ENCODE measurements around the gene CRABP1.

The CRABP1 gene

DNA sequence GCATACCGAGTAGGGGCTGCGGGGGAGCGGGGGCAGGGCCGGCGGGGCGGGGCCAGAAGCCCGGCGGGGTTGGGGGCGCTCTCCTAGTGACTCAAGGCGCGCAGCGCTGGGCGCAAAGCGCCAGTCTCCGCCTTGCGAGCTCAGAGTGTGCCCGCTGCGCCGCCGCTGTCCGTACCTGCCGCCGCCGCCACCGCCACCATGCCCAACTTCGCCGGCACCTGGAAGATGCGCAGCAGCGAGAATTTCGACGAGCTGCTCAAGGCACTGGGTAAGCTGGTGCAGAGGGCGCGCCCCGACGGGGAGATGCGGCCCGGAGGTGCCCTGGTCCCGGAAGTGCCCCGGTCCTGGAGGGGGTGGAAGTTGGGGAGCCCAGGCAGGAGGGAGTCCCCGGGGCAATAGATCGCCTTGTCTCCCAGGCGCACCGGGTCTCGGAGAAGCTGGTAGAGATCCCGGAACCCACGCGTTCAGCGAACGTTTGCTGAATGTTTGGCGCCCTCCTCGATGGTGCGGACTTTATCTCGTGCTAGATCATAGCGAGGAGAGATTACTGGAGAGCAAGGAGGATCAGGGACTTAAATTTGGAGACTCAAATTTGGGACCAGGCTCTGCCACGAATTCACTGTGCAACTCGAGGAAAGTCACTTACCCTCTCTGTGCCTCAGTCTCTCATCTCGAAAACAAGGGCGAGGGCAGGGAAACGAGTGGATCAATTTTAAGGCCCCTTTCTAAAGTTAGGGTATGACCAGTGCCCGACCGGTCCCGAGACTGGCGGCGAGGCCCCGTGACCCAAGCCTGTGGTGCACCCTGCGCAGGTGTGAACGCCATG, at the start of gene CRABP1:
CRABP1 (plus strand) TSS at position 123 of the 826 bp plus-strand sequence; CDS start at position 199, 76 bp downstream.
- no peak for DNase-seq (ENCODE audit: low spot score)

DNA sequence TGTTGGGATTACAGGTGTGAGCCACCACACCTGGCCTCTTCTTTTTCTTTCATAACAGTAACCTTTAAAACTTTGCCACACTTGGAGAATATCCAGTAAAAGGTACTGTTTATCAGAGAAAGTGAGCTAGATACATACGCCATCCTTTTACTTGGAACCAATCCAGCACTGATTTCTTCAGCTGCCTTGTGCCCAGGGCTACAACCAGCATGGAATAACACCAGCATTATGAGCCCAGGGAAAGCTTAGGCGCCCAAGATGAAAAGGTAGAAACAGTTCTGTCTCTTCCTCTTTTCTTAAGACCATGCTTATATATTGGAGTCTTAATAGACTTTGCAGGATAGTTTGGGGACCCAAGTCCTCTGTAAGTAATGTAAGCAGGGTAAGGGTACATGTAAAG, 49.1 kb upstream of the CRABP1 start:
- DNase-seq (ENCODE audit: low spot score), result no peak

DNA sequence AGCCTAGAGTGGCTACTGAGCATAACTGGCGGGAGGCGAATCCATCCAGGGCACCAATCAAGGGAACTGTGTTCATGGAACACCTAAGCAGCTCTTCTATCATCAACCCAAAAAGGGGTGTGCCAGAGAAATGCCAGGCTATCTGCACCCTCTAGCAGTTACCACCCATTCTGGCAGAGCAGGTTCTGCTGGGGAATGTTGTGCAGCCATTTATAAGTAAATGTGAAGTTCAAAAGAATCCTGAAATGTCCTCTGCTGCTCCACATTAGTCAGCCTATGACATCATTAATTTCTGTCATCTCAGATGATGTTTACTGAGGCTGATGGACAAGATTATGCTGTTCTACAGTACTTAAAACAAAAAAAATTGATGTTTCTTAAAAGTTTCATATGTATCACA, 48.5 kb upstream of the CRABP1 start:
- DNase-seq (ENCODE audit: low spot score), result no peak

DNA sequence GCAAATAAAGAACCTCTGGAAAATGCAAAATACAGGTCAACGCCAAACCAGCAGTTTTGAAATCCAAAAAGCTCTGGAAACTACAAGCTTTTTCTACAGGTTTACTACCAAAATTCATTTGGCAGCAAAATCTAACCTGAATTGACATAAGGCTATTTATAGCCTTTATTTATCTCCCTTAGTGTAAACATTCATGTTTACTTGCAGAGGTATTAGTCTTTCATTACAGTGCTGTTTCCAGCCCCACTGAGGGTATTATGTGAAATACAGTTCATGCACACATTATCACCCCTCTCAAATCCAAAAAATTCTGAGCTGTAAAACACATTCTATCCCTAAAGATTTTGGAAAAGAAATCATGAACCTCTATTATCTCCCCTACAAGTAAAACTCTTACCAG, 47.9 kb upstream of the CRABP1 start:
- DNase-seq (ENCODE audit: low spot score), result no peak

DNA sequence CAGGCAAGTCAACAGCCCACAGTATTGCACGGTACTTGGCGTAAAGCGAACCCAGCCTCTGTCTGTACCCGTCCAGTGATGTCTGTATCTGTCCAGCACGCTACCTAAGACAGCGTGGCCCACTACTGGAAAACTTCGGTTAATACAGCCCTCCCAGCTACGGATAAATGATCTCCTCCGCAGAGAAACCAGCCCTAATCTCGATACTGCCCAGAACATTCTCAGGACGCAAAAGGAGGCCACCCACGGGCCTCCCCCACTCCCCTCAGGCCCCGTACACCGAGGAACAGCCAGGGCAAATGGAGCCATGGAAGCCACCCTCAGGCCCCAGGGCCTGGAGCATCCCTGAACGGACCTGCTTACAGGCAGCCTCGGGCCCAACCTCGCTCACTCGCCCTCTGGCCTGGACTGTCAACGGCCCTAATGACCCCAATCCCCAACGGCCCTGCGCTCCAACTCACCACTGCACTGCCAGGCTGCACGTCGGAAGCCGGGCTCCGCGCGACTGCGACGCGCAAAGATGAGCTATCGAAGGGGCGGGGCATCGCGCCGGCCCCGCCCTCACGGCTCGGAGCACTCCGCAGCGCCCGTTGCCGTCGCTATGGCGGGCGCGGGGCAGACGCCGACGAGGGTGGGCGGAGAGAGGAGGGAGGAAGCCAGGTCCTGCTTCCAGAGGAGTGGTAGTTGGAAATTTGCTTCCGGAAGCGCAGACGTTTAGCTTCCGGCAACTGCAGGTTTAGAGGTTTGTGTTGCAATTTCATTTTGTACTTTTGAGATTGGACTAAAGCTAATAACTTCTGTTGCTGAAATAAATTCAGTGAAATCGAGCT, 40.8 kb upstream of the CRABP1 start, which contains the start of gene SKIC8:
SKIC8 (minus strand) TSS at position 509 of the 830 bp plus-strand sequence. CDS start 3,923 bp downstream, outside the sequence.
- peak; percentile 96 for DNase-seq (ENCODE audit: low spot score)

DNA sequence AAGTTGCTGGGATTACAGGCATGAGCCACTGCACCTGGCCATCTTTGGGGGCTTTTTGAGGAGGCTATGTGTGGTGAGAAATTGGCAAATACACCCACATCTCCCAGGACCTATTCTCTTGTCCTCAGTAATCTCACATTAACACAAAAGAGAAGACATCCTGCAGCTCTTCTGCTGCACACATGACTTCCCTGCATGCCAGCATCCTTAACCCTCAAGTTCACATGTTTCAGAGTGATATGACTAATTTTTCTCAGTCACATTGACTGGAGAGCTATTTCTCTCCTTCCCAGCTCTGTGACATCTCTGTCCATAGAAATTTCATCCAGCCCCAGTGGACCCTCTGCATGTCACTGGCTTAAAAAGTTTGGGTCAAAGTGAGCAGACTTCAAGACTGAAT, 38.8 kb upstream of the CRABP1 start:
- DNase-seq (ENCODE audit: low spot score), result no peak

DNA sequence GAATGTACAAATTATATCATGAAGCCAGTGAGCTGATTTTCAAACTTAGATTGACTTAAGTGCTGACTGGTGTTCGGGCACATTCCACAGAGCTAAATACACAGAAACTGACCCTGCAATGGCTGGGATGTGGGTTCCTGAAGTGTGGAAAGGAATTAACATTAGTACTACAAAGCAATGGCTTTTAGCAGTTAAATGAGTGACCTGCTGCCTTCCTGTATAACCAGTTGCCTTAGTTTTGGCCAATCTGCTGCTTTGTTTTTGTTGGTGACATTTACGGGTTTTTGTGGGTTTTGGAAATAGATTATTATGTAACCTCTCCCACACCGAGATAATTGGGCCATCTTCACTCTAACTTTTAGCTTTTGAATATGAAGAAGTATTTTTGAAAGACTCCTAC, 38.3 kb upstream of the CRABP1 start:
- DNase-seq (ENCODE audit: low spot score), result no peak

DNA sequence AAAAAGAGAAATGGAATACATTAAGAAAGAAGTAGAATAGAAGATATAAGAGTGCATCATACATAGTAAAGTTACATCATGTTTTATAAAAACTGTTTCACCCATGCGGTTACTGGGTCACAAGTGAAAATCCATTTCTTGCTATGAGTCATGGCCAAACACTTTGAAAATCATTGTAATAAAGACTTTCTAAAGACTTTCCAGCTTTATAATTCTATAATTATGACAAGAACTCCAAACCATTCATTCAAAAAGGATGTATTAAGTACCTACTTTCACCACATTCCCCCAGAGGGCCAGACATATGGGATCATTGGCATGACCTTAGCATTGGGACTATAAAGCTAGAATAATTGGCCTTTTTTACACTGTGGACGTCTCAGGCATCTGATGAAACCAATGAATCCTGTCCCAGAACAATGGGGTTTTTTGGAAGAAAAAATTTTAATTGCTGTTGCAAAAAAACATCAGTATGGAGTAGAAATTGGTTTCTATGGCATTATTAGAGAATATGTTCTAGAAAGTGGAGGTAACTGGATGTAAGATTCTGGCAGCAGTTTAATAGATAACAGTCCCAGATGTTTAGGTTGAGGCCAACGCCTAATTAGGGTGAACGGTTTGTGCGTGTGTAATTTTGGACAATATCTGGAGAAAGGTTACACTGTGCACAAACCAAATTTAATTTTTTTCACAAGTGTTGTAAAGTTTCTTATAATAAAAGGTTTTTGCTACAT, 37.4 kb upstream of the CRABP1 start:
- no peak for DNase-seq (ENCODE audit: low spot score)

DNA sequence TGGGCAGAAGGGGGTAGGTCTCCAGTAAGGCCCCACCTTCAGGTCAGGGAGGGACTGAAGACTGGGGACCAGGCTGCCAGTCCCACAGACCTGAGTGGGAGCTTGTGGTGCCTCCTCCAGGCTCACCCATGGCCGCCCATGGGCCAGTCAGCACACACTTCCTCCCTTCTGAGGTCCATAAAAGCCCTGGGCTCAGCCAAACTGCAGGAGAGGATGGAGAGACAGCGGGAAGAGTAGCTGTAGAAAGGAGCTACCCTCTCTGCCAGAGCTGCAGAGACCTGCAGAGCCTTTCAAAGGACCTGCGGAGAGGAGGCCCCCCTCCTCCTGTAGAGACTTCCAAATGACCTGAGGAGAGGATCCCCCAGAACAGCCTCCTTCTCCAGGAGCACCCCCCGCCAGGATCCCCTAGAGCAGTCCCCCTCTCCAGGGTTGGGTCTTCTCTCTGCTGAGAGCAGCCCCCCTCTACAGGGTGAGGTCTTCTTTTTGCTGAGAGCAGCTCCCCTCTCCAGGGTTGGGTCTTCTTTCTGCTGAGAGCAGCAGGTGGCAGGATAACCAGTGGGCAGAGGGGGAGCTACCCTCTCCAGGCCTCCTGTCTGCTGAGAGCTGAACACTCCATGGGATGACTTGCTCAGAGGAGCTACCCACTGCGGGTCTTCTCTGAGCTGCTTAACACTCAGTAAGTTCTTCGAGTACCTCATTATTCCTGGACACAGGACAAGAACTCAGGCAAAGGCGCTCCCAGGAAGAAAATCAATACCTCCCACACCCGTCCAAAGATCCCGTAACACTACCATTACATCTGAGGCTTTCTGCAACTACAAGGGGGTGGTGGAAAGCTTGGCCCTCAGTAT, 35.7 kb upstream of the CRABP1 start:
- DNase-seq (ENCODE audit: low spot score), result no peak

DNA sequence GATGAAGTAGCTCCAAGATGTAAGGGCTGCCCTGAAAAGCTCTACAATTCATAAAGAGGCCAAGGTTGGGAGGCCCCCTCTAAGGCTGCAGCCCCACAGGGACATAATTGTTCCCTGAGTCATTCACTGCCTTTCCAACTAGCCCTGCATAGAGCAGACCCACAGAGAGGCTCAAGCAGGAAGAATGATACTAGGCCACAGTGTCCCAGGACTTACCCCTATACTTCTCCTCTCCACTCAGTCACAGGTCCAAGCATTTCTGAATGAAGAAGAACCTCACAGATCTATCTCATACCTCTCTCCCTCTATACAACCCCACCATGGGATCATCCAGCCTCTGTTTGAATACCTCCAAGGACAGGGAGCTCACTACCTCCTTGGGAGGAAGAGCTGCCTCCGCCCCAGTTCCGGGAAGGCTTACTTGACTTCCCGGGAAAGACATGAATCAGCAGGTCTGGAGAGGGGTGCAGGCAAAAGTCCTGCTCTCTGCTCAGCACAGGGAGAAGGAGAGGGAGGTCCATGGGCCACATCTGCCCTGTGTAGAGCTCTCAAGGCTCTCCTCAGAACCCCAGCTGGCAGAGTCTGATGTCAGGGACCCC, 33.9 kb upstream of the CRABP1 start:
- no peak for DNase-seq (ENCODE audit: low spot score)

DNA sequence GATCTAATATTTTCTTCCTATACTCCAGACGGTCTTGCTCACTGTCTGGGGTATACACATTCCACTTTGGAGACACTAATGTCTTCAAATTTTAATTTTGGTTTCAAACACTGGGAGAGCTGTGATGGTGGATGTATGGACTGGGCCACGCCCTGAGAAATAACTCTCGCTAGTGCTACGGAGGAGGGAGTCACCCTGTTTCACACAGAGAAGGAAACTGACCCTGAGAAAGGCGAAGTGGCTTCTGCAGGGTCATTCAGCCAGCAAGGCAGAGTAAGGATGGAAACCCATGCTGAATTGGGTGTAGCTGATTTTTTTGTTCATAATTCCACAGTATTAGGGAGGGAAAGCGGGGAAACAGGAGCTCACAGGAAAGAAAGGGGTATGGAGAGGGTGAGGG, 32.2 kb upstream of the CRABP1 start:
- DNase-seq (ENCODE audit: low spot score), result no peak

DNA sequence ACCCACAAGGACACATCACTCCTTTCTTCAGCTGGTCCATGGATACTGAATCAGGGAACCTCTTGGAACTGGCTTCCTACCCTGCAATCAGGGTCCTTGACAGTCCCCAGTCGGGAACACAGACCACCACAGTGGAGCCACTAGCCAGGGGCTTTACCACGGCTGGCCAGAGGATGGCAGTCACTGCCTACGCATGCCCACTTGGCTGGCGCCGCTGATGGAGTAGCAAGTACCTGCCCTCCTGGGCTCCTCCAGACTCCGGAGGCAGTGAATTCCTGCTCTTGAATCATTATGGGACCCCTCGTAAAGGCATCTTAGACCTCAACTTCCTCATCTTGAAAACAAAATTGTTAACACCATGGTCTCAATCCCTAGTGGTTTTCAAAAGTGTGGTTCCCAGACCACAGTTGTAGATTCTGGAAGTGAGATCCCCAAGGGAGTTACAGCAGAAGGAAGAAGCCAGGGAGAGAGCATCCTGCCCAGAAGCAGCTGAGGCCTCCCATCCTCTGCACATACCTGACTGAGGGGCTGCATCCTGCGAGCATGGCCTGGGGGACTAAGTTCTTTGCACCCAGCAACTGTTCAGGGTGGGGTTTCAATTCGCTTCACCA, 31.6 kb upstream of the CRABP1 start:
- DNase-seq (ENCODE audit: low spot score), result peak; percentile 75

DNA sequence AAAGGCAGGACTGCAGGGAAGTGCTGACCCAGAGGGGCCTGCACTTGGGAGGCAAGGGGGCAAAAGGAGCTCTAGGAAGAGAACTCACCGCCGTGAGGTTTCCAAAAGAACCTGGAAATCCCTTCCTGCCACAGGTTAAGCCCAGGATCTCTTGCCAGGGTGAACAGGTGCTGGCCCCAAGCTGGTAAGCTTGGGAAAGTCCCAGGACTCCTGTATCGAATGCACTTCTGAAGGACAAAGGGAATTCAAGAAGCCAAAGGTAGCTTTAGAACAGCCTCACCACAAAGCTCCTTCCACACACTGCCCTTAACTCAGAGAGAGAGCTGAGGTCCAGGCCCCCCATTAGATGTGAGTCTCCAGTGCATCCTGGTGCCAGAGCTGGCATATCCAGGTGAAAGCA, 28.9 kb upstream of the CRABP1 start:
- no peak for DNase-seq (ENCODE audit: low spot score)

DNA sequence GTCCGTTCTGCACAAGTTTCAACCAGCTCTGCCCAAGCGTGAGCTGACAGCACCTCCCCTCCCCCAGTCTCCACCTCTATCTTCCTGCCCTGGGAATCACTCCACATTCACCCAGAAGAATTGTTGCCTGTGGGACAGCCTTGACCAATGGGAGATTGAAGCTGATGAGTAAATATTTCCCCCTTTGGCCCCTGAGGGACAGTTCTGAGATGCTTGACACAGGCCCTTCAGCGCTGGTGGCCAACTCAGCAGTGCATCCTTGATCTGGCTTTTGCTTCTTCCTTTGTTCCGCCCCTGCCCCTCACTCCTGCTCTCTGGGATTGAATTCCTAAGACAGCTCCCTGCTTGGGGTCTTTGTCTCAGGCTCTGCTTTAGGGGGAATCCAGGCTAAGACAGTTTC, 27.6 kb upstream of the CRABP1 start:
- no peak for DNase-seq (ENCODE audit: low spot score)

DNA sequence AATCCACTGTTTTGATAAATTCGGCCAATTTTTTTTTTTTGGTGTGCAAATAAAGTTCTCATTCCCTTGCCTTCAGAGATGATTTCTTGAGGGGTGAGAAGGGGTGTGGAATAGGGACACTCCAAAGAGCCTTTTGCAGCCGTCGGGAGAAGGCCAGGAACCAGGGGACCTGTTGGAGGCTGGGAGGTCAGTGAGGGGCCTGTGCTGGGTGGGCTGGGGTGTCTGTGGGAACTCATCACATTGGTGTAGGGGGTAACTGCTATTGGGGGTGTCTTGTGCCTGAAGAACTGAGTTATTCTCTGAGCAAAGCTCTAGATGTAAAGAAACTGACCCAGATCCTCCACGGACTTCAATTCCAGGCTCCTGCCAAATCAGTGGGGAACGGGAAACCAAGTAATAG, 27.2 kb upstream of the CRABP1 start:
- DNase-seq (ENCODE audit: low spot score), result no peak

DNA sequence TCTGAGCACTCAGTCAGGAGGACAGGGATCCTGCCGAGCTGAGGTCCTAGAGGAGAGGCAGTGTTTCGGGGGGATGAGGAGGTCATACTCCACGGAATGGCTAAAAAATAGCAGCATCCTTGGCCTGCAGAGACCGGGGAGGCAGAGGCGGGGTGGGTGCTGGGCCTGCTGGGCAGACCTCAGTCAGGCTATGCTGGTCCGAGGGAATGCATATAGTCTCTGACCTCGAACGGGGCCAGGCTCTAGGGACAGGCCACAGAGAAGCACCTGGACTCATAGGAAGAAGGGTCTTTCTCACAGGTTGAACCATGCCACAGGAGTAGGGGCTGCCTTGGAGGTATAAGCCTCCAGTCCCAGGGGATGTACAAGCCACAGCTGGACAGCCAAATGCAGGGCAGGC, 26.8 kb upstream of the CRABP1 start:
- no peak for DNase-seq (ENCODE audit: low spot score)

DNA sequence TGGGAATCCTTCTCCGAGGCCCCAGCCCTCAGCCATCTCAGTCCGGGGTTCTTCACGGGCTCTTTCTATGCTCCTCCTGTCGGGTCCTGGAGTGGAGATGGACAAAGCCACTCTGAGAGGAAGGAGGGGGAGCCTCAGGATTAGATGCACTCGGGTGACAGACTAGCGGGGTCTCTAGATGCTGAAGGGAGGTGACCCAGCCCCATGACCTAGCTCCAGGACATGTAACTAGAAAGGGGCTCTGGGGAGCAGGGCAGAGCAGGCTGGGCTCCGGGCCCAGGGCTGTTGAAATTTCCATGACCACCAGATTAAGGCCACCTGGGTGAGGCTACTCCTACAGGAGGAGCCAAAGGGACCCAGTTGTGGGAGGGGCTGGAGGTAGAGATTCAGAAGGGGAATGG, 26.0 kb upstream of the CRABP1 start:
- no peak for DNase-seq (ENCODE audit: low spot score)

DNA sequence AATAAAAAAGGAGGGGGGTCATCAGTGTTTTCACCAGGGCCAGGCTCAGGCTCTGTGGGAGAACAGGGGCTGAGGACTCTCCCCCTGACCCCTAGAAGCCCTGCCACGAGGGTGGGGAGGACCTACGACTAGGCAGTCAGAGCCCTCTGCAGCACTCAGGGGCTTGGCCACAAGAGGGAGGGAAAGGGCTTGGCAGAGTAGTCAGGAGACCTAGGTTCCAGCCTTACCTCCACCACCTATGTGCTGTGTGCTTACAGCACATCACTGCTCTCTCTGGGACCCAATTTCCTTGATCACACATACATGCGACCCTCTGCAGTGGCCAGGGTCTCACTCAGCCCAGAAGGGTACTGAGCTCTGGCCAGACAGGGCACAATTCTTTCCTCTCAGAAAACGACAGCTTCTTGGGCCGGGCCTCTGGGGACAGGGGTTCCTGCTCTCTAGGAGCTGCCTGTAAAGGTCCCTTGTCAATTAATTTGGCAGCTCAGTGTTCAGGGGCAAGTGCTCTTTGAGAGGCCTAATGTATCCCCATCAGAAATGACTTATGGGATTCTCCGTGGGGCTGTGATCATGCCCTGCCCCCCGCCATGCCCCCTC, 24.4 kb upstream of the CRABP1 start:
- DNase-seq (ENCODE audit: low spot score), result peak; percentile 55

DNA sequence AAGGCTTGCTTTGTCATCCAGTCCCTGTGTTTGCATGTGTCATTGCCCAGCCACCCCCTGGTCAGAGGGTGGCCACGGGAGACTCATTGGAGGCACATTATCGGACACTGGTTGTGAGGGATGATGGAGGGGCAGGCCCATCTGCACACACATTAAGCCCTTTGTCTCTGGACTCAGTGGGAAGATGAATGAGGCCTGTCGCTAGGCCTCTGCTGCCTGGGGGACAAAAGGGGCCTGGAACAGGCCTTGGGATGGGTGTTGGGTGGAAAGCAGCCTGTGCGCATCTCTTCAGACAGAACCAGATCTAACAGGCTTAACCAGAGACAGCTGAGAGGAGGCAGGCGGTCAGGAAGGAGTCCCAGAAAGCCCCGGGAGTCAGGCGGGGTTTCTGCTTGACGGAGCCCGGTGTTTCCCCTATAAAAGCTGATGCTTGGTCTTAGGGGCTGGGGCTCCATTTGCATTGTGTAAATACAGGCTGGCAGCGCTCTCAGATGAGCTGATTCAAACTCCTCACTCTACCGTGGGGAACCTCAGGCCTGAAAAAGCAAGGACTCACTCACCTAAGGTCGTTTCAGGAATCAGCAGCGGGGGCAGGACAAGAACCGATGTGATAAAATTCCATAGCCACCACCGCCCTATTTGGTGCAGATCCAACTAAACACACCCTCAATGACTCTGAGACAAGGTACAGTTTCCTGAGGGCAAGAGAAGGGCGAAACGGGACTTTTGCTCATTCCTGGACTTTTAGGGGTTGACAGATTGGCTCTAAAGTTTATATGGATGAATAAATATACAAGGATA, 23.7 kb upstream of the CRABP1 start:
- DNase-seq (ENCODE audit: low spot score), result no peak

All from NAMALWA (cell line).